GM21423 (cell line): ENCODE results near the gene PSME4.
"Not testable (repeated sequence)": the region's sequence is repeated elsewhere in the genome, so short reads cannot be mapped to it uniquely, and the experiment has no call there.

Experiments
- ATAC-seq: cut with Tn5 transposase; IDR thresholded peaks from one replicate; pipeline ENCODE4 v1.9.1; 2021; ENCODE audit warnings: mild to moderate bottlenecking, moderate library complexity; ENCODE audit not compliant: unreplicated experiment

PSME4 gene

GRCh38 chr2:53964257-53964952 lies 6.4 kb downstream of the PSME4 start:
- no peak for ATAC-seq

- ATAC-seq, result not testable (repeated sequence)
These were observed 9.1 kb downstream of the PSME4 start for GRCh38 chr2:53961478-53962216.

- no peak for ATAC-seq
These were observed 10.3 kb downstream of the PSME4 start for GRCh38 chr2:53960476-53960875.

DNA sequence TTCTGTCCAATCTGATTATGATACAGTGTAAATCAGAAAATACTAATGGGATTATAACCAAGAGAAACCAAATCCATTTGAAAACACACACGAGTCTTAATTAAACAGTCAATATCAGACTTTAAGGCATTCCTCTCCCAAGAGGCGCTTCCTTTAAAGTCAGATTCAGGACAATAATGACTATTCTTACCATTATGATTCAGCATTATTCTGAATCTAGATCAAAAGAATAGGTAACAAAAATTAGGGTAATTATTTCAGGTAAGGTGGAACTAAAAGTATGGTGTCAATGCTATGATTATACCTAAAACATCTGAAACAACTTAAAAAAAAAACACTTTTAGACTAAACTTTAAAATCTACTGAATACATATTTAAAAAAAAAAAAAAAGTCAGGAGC lies 12.3 kb downstream of the PSME4 start:
- no peak for ATAC-seq

GRCh38 chr2:53952519-53952918 lies 18.3 kb downstream of the PSME4 start:
- ATAC-seq, result no peak

GRCh38 chr2:53949457-53949856 lies 21.3 kb downstream of the PSME4 start:
- ATAC-seq, result no peak

- ATAC-seq, result no peak
These were observed 25.3 kb downstream of the PSME4 start for GRCh38 chr2:53945538-53945937.

DNA sequence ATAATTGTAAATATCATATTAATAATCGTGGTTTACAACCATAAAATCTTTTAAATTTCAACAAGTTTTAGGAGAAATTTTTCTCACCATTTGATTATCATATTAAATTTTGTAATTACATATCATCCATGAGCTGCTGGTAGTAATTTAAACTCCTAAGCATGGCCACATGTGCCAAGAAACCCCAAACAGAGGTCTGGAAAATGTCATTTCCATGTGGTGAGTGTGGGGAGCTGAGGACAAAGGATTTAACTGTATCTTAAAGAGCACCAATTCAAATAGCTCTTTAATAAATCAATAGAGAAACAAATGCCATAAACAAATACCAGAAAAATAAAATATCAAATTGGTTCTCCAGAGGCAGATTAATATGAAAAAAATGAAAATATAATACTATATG lies 26.3 kb downstream of the PSME4 start:
- no peak for ATAC-seq

- no peak for ATAC-seq
These were observed 28.5 kb downstream of the PSME4 start for GRCh38 chr2:53942280-53942679.

- ATAC-seq, result peak; percentile 72
These were observed 29.0 kb downstream of the PSME4 start for GRCh38 chr2:53941749-53942148.

DNA sequence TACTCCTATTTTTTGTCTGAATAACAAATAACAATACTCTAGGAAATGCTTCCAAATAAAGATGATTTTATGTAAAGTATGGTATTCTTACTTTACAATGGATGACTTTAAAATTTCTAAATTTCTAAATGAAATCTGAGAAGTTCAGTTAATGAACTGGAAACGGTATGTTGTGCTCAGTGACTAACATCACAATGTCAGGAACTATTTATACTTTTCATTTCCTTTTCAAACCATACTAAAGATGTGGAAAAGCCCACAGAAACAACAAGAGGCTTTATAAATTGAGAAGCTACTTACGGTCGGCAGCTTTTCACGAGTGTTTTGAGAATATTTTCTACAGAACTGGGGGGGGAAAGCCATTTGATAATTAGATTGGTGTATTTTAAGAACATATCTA lies 31.1 kb downstream of the PSME4 start:
- ATAC-seq, result no peak

- ATAC-seq, result no peak
These were observed 31.9 kb downstream of the PSME4 start for GRCh38 chr2:53938904-53939303.

GRCh38 chr2:53933329-53933728 lies 37.5 kb downstream of the PSME4 start:
- ATAC-seq, result no peak

DNA sequence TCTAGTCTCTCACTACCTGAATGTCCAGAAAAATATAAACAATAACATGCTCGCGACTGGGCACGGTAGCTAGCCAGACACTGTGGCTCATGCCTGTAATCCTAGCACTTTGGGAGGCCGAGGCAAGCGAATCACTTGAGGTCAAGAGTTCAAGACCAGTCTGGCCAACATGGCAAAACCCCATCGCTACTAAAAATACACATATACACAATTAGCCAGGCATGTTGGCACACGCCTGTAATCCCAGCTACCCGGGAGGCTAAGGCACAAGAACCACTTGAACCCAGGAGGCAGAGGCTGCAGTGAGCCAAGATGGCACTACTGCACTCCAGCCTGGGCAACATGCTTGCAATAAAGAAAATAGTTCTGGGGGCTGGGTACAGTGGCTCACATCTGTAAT lies 44.5 kb downstream of the PSME4 start:
- not testable (repeated sequence) for ATAC-seq

- peak; percentile 98 for ATAC-seq
These were observed 57.1 kb downstream of the PSME4 start for GRCh38 chr2:53913721-53914120.

- no peak for ATAC-seq
These were observed 59.2 kb downstream of the PSME4 start for GRCh38 chr2:53911434-53912189.

DNA sequence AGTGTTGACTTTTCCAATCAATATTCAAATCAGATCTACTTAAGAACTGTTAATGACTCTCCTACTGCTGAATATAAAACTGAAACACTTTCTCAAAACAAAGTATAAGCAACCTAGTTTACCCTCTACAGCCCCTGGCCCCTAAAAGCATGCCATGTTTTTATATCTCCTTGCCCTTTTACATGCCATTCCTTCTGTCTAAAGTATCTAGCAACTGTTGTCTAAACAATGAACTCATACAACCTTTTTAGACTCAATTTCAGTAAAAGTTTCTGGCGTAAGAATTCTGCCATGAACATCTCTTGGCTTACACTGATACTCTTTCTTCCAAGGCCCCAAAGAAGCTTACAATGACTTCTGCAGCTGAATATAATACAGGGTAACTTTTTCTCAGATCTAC lies 63.2 kb downstream of the PSME4 start:
- no peak for ATAC-seq

DNA sequence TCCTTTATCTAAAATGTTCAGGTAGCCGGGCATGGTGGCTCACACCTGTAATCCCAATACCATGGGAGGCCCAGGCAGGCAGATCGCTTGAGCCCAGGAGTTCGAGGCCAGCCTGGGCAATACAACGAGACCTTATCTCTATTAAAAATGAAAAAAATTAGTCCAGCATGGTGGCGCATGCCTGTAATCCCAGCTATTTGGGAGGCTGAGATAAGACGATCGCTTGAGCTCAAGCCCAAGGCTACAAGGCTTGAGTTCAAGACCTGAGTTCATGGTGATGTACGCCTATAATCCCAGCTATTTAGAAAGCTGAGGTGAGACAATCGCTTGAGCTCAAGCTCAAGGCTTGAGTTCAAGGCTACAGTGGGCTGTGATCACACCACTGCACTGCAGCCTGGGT lies 65.4 kb downstream of the PSME4 start:
- ATAC-seq, result no peak

GRCh38 chr2:53903011-53903410 lies 67.8 kb downstream of the PSME4 start:
- no peak for ATAC-seq

- ATAC-seq, result no peak
These were observed 69.6 kb downstream of the PSME4 start for GRCh38 chr2:53901192-53901591.

- ATAC-seq, result no peak
These were observed 73.9 kb downstream of the PSME4 start for GRCh38 chr2:53896864-53897263.
